Activated B cell treated with CpG ODN at 0.5 μM for 24 hours (primary cell): ENCODE data around the gene POT1. TPM values are rescaled to one million over a fixed set of nuclear protein-coding genes. Genes with fewer than 3 reads are reported as not detected.

Source experiments
- ATAC-seq: fragments of 200-7000 bp; cut with Tn5 transposase; one replicate; pipeline ENCODE4 v1.10.0; 2021; ENCODE audit warnings: low read depth, mild to moderate bottlenecking, moderate library complexity
- CTCF ChIA-PET: fragments of 350-600 bp; sonication (Branson Sonifier 250); formaldehyde crosslinking; loops from one replicate; lab custom pipeline; 2021; ENCODE audit warnings: antibody characterized with exemption; lab: Charles Lee
- POLR2A ChIA-PET: fragments of 350-600 bp; sonication (Branson Sonifier 250); formaldehyde crosslinking; loops from one replicate; lab custom pipeline; 2021; ENCODE audit warnings: antibody characterized with exemption; lab: Charles Lee
- DNase-seq: peaks from one replicate; pipeline ENCODE4 v3.0.0; 2022
- H3K27ac Mint-ChIP-seq: one replicate; pipeline ENCODE4 v1.8.0; 2020; ENCODE audit warnings: mixed read lengths
- H3K27me3 Mint-ChIP-seq: one replicate; pipeline ENCODE4 v1.8.0; 2021; ENCODE audit warnings: mixed read lengths
- H3K36me3 Mint-ChIP-seq: one replicate; pipeline ENCODE4 v1.8.0; 2021; ENCODE audit warnings: low read depth, mixed read lengths
- H3K4me1 Mint-ChIP-seq: one replicate; pipeline ENCODE4 v1.8.0; 2021; ENCODE audit warnings: mixed read lengths
- H3K4me3 Mint-ChIP-seq: one replicate; pipeline ENCODE4 v1.8.0; 2020; ENCODE audit warnings: mild to moderate bottlenecking, mixed read lengths
- H3K9me3 Mint-ChIP-seq: one replicate; pipeline ENCODE4 v1.8.0; 2020; ENCODE audit warnings: mixed read lengths
- CTCF ChIP-seq: fragments of 200-600 bp; IDR thresholded peaks from one replicate; pipeline ENCODE4 v1.8.0; 2022; ENCODE audit warnings: antibody characterized with exemption, mild to moderate bottlenecking
- intact Hi-C: fragments of 100-400 bp; cut with micrococcal nuclease; formaldehyde crosslinking; loops from one replicate; pipeline ENCODE4 v1.15.1; 2024
- total RNA-seq: library from RNA; stranded (reverse); gene quantifications from 2 replicates; pipeline ENCODE4 v1.2.3, GENCODE V29; 2022

The POT1 gene
- total RNA-seq, 1 donor from 2014 or later: 26.8 TPM

- ChIA-PET POLR2A (no interaction called here), CTCF (no interaction called here)
- Mint-ChIP-seq H3K27ac (no peak overlapping the region), H3K9me3 (no peaks in the 10 kb centered on the region), H3K36me3 (no peaks in the 10 kb centered on the region), H3K4me1 (no peaks in the 10 kb centered on the region), H3K27me3 (no peaks in the 10 kb centered on the region), H3K4me3 (no peak overlapping the region)
- intact Hi-C loops: no loop called here
- no peak for TF ChIP-seq CTCF
- DNase-seq (no peak), ATAC-seq (no peak)
Measured at GRCh38 chr7:124783271-124783670, 146.4 kb downstream of the POT1 start.

GRCh38 chr7:124781907-124782734 is 147.5 kb downstream of the POT1 start:
- ATAC-seq (no peak), DNase-seq (no peak)
- no peaks in the 10 kb centered on the region for H3K9me3 Mint-ChIP-seq

GRCh38 chr7:124781418-124781817 is 148.2 kb downstream of the POT1 start:
- ChIA-PET CTCF (no interaction called here), POLR2A (no interaction called here)
- no peaks in the 10 kb centered on the region for H3K4me1 Mint-ChIP-seq
- ATAC-seq: no peak
- TF ChIP-seq CTCF: no peak
- no peak overlapping the region for H3K4me3 Mint-ChIP-seq
- no peak for DNase-seq
- no peak overlapping the region for H3K27ac Mint-ChIP-seq
- H3K36me3 Mint-ChIP-seq: no peaks in the 10 kb centered on the region
- no peaks in the 10 kb centered on the region for H3K9me3 Mint-ChIP-seq
- intact Hi-C loops: no loop called here
- H3K27me3 Mint-ChIP-seq: no peaks in the 10 kb centered on the region

More at GRCh38 chr7:124781907-124782734, 147.5 kb downstream of the POT1 start:
- Mint-ChIP-seq H3K4me3 (no peak overlapping the region), H3K27ac (no peak overlapping the region), H3K27me3 (no peaks in the 10 kb centered on the region), H3K4me1 (no peaks in the 10 kb centered on the region), H3K36me3 (no peaks in the 10 kb centered on the region)
- TF ChIP-seq CTCF: no peak
- intact Hi-C loops: no loop called here
- ChIA-PET CTCF (no interaction called here), POLR2A (no interaction called here)

GRCh38 chr7:124780608-124781007 is 149.0 kb downstream of the POT1 start:
- intact Hi-C loops: no loop called here
- Mint-ChIP-seq H3K4me1 (no peaks in the 10 kb centered on the region), H3K4me3 (no peak overlapping the region), H3K27me3 (no peaks in the 10 kb centered on the region), H3K9me3 (no peaks in the 10 kb centered on the region), H3K36me3 (no peaks in the 10 kb centered on the region), H3K27ac (no peak overlapping the region)
- ChIA-PET POLR2A (no interaction called here), CTCF (no interaction called here)
- TF ChIP-seq CTCF: no peak
- no peak for ATAC-seq
- DNase-seq: no peak

GRCh38 chr7:124780056-124780455 is 149.6 kb downstream of the POT1 start:
- H3K9me3 Mint-ChIP-seq: no peaks in the 10 kb centered on the region
- POLR2A ChIA-PET: no interaction called here
- no peaks in the 10 kb centered on the region for H3K36me3 Mint-ChIP-seq
- CTCF ChIA-PET: no interaction called here
- no peak overlapping the region for H3K27ac Mint-ChIP-seq
- no peaks in the 10 kb centered on the region for H3K4me1 Mint-ChIP-seq
- DNase-seq (no peak), ATAC-seq (no peak)
- intact Hi-C loops: no loop called here
- TF ChIP-seq CTCF: no peak
- H3K27me3 Mint-ChIP-seq: no peaks in the 10 kb centered on the region
- no peak overlapping the region for H3K4me3 Mint-ChIP-seq
